Peyer's patch (tissue), 4 donors: ENCODE measurements around the gene SCRN1. TPM values are rescaled to one million over a fixed set of nuclear protein-coding genes. Genes with fewer than 3 reads are reported as not detected.

ENCODE experiments used
- DNase-seq, 3 donors: peaks; one replicate each; pipeline ENCODE4 v3.0.0-alpha.2; 2017 to 2019
- H3K27ac ChIP-seq, 4 donors: fragments of 200-600 bp; sonication (generic); one replicate each; pipeline ENCODE4 v1.5.1; 2016 to 2019
- H3K27me3 ChIP-seq, 2 donors: fragments of 200-600 bp; sonication (generic); one replicate each; pipeline ENCODE4 v1.5.1; 2019
- H3K36me3 ChIP-seq, 3 donors: fragments of 200-600 bp; sonication (generic); one replicate each; pipeline ENCODE4 v1.5.1; 2016 to 2019
- H3K4me1 ChIP-seq, 4 donors: fragments of 200-600 bp; sonication (generic); one replicate each; pipeline ENCODE4 v1.5.1; 2016 to 2019
- H3K4me3 ChIP-seq, 4 donors: fragments of 200-600 bp; sonication (generic); 1 replicate in 3 of 4; 2 replicates in 1 of 4; pipeline ENCODE4 v1.5.1; 2016 to 2019; ENCODE audit warnings: mild to moderate bottlenecking in 1 of 4
- H3K9me3 ChIP-seq, 4 donors: fragments of 200-600 bp; sonication (generic); one replicate each; pipeline ENCODE4 v1.5.1; 2016 to 2019; ENCODE audit warnings: mild to moderate bottlenecking in 1 of 4
- POLR2A ChIP-seq, 2 donors: fragments of 450-650 bp; IDR thresholded peaks; one replicate each; pipeline ENCODE4 v1.5.1; 2017; ENCODE audit warnings: antibody characterized with exemption in 2 of 2, mild to moderate bottlenecking in 2 of 2, moderate library complexity in 2 of 2
- total RNA-seq, 4 donors: library from RNA; depleted of rRNA; stranded (reverse); fragments of >200 nt; gene quantifications; one replicate each; pipeline ENCODE4 v1.1.0, GENCODE V29; 2016
- TF ChIP-seq, protein P1 (sequence below), 6 experiments: fragments of 450-650 bp in 4 of 6; fragments of 200-600 bp in 2 of 6; sonication (generic) in 1 of 6; IDR thresholded peaks; one replicate each; pipeline ENCODE4 v1.5.1; 2017 to 2019; ENCODE audit warnings: antibody characterized with exemption in 6 of 6, mild to moderate bottlenecking in 3 of 6, moderate library complexity in 1 of 6

The SCRN1 gene
- total RNA-seq, 4 donors from 2014 or later = 3.7 to 34.7 (median 7.4) TPM

DNA sequence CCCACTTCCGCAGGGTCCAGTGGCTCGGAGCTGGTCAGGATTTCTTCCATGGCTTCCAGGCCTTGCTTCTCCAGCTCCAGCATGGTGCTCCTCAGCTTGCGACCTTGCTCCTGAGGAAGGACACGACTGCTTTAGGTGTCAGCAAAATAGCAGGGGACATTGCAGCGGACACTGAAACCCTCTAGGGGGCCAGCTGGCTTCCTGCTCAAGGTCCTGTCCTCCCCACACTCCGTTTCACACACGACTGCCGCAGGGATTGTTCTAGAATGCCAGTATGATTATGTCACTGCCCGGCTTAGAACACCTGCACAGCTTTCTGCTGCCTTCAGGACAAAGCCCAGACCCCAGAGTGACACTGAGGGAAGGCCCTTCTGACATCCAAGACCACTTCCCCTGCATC lies 65.6 kb downstream of the SCRN1 start:
- no peak overlapping the region for H3K27ac ChIP-seq
- TF ChIP-seq POLR2A (IDR thresholded peaks at IDR 0.05) = no peak
- TF ChIP-seq, protein P1, sequence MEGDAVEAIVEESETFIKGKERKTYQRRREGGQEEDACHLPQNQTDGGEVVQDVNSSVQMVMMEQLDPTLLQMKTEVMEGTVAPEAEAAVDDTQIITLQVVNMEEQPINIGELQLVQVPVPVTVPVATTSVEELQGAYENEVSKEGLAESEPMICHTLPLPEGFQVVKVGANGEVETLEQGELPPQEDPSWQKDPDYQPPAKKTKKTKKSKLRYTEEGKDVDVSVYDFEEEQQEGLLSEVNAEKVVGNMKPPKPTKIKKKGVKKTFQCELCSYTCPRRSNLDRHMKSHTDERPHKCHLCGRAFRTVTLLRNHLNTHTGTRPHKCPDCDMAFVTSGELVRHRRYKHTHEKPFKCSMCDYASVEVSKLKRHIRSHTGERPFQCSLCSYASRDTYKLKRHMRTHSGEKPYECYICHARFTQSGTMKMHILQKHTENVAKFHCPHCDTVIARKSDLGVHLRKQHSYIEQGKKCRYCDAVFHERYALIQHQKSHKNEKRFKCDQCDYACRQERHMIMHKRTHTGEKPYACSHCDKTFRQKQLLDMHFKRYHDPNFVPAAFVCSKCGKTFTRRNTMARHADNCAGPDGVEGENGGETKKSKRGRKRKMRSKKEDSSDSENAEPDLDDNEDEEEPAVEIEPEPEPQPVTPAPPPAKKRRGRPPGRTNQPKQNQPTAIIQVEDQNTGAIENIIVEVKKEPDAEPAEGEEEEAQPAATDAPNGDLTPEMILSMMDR (IDR thresholded peaks at IDR 0.05) = no peak
- H3K36me3 ChIP-seq = no peaks in the 10 kb centered on the region

DNA sequence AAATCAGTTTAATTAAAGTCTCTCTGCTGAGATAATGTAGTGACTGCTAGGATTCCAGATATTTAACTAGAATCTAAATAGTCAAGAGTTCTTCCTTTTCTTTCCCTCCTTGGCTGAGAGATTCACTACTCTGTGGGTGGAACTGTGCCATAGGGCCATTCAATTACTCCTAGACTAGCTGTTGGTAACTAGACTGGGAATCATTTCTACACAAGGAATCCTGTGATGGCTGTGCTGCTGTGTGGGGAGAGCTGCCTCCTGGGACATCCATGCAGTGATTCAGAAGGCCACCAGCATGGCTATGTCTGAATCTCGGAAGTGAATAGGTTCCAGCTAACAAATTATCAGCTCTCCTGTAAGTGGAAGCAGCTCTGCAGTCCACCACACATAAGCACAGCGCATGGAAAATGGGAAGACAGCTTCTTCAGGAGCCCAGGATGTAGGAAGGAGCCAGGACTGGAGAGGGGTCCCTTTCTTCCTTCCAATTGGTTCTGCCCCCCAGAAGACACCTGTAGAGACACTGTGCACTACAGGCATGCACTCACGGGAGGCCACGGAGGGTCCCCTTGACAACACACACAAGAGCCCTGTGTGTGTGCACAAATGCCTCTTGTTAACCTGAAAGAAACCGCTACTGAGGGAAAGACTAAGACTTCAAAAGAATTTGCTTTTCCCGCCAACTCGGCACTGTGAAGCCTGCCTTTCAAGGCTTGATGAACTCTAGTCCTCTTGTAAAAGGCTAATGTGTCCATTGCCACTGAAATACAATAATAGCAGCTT lies 66.5 kb downstream of the SCRN1 start:
- Histone ChIP-seq H3K27me3 (no peaks in the 10 kb centered on the region), H3K27ac (no peak overlapping the region), H3K9me3 (no peaks in the 10 kb centered on the region), H3K36me3 (no peaks in the 10 kb centered on the region), H3K4me1 (no peaks in the 10 kb centered on the region), H3K4me3 (no peak overlapping the region)
- TF ChIP-seq, protein P1 (IDR thresholded peaks at IDR 0.05) = no peak
- no peak for TF ChIP-seq POLR2A (IDR thresholded peaks at IDR 0.05)
- no peak for DNase-seq

More for the DNA sequence above, 65.6 kb downstream of the SCRN1 start:
- no peak for DNase-seq
- Histone ChIP-seq H3K4me1 (no peaks in the 10 kb centered on the region), H3K27me3 (no peaks in the 10 kb centered on the region), H3K4me3 (no peak overlapping the region), H3K9me3 (no peaks in the 10 kb centered on the region)

DNA sequence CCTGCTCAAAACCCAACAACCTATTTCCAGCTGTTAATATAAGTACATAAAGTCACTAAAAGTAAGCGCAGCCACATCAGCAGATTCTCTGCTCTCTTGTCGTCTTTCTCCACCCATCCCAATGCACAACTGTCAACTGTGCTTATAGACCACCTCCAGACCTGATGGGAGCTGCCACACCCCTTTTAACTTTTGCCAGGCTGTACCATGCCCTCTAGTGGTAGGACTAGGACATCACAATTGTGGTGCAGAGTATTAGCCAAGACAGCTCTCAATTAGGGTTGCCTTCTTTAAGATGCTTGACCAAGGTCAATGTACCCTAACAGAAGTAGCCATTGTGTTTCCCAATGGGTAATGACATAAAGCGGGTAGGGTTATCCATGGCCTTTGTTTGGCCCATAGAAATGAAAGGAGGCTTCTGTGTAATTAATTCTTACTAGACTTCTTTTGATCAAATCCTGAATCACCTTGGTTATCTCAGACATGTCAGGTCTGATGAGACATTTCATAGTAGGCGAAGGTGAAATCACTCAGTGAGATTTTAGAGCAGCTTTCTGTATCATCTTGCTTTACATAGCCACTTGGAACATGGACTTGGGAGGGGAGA lies 68.1 kb downstream of the SCRN1 start:
- H3K4me3 ChIP-seq = no peak overlapping the region
- no peaks in the 10 kb centered on the region for H3K9me3 ChIP-seq
- DNase-seq = peak in 2 of 3 donors; percentile 23 to 67
- TF ChIP-seq, protein P1 (IDR thresholded peaks at IDR 0.05) = peak; percentile 39 to 86 (median 83)
- no peak for TF ChIP-seq POLR2A (IDR thresholded peaks at IDR 0.05)
- H3K36me3 ChIP-seq = no peaks in the 10 kb centered on the region
- no peak overlapping the region for H3K27ac ChIP-seq
- H3K27me3 ChIP-seq = no peaks in the 10 kb centered on the region
- H3K4me1 ChIP-seq = no peaks in the 10 kb centered on the region

DNA sequence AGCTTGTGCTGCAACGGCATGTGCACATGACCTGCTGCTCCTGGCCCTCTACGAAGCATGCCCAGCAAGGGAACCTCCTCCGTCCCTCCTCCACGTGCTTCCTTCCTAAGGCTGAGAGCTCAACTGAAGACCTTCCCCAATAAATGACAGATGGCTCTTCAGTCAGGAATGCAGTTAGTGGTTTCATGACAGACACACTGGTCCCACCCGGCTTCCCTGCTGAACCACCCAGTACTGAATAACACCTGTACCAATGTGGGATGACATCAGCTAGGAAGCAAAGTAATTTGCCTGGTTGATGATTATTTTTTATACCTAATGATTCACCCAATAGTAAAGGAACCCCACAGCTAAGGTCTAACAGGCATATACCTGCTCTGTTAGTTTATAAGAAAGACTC lies 69.1 kb downstream of the SCRN1 start:
- DNase-seq = no peak
- TF ChIP-seq POLR2A (IDR thresholded peaks at IDR 0.05) = no peak
- TF ChIP-seq, protein P1 (IDR thresholded peaks at IDR 0.05) = no peak

DNA sequence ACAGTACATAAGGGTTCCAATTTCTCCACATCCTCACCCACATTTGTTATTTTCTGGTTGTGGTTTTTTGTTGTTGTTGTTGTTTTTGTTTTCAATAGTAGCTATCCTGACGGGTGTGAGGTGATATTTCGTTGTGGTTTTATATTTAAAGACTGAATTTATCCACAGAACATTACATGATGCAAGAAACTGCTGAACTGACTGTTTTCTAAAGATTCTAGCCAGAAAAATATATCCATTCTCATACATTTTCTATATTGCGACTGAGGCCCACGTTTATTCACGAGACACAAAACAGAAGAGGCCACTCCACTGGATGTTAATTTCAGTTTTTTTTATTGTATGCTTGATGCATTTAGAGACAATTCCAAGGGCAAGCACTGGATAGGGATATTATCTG lies 69.8 kb downstream of the SCRN1 start:
- Histone ChIP-seq H3K27ac (no peak overlapping the region), H3K36me3 (no peaks in the 10 kb centered on the region), H3K9me3 (no peaks in the 10 kb centered on the region), H3K4me1 (no peaks in the 10 kb centered on the region), H3K4me3 (no peak overlapping the region), H3K27me3 (no peaks in the 10 kb centered on the region)
- no peak for DNase-seq
- TF ChIP-seq, protein P1 (IDR thresholded peaks at IDR 0.05) = no peak
- no peak for TF ChIP-seq POLR2A (IDR thresholded peaks at IDR 0.05)

More for the DNA sequence above, 69.1 kb downstream of the SCRN1 start:
- Histone ChIP-seq H3K9me3 (no peaks in the 10 kb centered on the region), H3K36me3 (no peaks in the 10 kb centered on the region), H3K27ac (no peak overlapping the region), H3K4me3 (no peak overlapping the region), H3K27me3 (no peaks in the 10 kb centered on the region), H3K4me1 (no peaks in the 10 kb centered on the region)
